C4-2B (cell line): ENCODE data around the gene TNPO3.

Source experiments
- H3K27ac ChIP-seq: fragments of 450-650 bp; 2 replicates; pipeline ENCODE4 v1.5.1; 2017
- CTCF ChIP-seq: fragments of 450-650 bp; conservative IDR thresholded peaks from 2 replicates; pipeline ENCODE4 v1.5.1; 2017; ENCODE audit warnings: mild to moderate bottlenecking
- ZFX ChIP-seq: fragments of 450-650 bp; IDR thresholded peaks from 2 replicates; pipeline ENCODE4 v1.6.1; 2017

The TNPO3 gene

GRCh38 chr7:128936798-128937197, 118.1 kb downstream of the TNPO3 start:
- TF ChIP-seq ZFX (no peak), CTCF (no peak)

GRCh38 chr7:128935342-128935730, 119.6 kb downstream of the TNPO3 start:
- TF ChIP-seq ZFX: no peak
- no peak for TF ChIP-seq CTCF
- H3K27ac ChIP-seq: no peak overlapping the region

More at GRCh38 chr7:128936798-128937197, 118.1 kb downstream of the TNPO3 start:
- H3K27ac ChIP-seq: no peak overlapping the region

GRCh38 chr7:128934361-128935341, 120.3 kb downstream of the TNPO3 start:
- TF ChIP-seq CTCF (no peak), ZFX (no peak)

GRCh38 chr7:128933180-128933891, 121.6 kb downstream of the TNPO3 start:
- no peak for TF ChIP-seq ZFX
- TF ChIP-seq CTCF: no peak
- no peak overlapping the region for H3K27ac ChIP-seq

More at GRCh38 chr7:128934361-128935341, 120.3 kb downstream of the TNPO3 start:
- no peak overlapping the region for H3K27ac ChIP-seq

GRCh38 chr7:128932862-128933179, 122.1 kb downstream of the TNPO3 start:
- no peak for TF ChIP-seq ZFX
- no peak for TF ChIP-seq CTCF
- no peak overlapping the region for H3K27ac ChIP-seq

- H3K27ac ChIP-seq: no peak overlapping the region
- TF ChIP-seq ZFX (no peak), CTCF (no peak)
Measured at GRCh38 chr7:128931965-128932861, 122.7 kb downstream of the TNPO3 start.
